ENCODE data around the gene SPATS2L.

Gene SPATS2L, protein sequence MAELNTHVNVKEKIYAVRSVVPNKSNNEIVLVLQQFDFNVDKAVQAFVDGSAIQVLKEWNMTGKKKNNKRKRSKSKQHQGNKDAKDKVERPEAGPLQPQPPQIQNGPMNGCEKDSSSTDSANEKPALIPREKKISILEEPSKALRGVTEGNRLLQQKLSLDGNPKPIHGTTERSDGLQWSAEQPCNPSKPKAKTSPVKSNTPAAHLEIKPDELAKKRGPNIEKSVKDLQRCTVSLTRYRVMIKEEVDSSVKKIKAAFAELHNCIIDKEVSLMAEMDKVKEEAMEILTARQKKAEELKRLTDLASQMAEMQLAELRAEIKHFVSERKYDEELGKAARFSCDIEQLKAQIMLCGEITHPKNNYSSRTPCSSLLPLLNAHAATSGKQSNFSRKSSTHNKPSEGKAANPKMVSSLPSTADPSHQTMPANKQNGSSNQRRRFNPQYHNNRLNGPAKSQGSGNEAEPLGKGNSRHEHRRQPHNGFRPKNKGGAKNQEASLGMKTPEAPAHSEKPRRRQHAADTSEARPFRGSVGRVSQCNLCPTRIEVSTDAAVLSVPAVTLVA

DNA sequence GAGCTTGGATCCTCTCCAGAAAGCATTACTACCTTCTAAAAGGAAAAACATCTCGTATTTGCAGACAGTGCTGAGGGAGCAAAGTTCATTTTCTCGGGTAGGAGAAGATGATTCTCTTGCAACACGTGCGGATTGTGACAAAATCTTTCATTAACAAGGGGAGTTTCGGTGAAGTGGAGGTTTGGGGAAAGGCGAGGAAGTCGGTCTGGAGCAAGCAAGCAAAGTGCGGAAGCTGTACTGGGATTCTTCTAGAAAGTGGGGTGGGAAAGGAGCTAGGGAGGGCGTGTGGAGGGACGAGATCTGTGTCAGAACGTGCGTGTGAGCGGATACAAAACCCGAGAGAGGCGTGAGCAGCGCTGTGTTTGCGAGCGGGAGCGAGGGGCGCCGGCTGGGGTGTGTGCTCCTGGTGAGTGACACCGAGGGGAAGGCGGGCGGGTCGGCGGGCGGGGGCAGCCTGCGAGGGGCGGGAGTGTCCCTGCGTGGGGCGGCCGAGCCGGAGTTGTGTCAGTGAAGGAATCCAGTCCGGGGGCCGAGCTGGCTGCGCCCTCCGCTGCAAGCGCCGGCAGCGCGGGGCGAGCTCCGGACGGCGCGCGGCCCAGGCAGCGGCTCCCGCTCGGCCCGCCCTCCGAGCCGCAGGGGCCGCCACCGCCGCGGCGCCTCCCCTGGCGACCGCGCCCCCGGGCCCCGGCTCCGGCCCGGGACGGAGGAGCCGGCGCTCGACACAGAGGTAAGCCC, at the start of gene SPATS2L:
TSS of gene SPATS2L (plus strand) at position 498 of the 735 bp plus-strand sequence. CDS start 82,552 bp downstream, outside the sequence.
- DNase-seq: no peak

DNA sequence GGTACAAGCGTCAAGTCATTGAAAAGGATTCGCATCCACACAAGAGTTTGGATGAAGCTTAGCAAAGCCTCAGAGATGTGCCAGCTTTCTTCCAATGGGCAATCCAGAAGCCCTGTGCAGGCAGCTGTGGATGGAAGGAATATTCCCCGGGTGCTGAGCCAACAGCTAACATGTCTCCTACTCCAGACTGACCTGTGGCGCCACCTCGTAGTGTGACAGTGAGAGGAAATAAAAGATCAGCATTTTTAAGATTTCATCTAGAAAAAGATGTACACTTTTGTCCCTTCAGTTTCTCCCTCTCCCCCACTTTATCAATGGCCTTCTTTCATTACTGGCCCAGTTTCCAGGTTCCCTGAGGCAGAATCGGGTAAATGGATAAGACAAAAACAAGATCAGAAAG, 48.9 kb upstream of the SPATS2L start:
- no peak for DNase-seq

- no peak for DNase-seq
These were observed 48.4 kb upstream of the SPATS2L start for GRCh38 chr2:200258081-200258480.

DNA sequence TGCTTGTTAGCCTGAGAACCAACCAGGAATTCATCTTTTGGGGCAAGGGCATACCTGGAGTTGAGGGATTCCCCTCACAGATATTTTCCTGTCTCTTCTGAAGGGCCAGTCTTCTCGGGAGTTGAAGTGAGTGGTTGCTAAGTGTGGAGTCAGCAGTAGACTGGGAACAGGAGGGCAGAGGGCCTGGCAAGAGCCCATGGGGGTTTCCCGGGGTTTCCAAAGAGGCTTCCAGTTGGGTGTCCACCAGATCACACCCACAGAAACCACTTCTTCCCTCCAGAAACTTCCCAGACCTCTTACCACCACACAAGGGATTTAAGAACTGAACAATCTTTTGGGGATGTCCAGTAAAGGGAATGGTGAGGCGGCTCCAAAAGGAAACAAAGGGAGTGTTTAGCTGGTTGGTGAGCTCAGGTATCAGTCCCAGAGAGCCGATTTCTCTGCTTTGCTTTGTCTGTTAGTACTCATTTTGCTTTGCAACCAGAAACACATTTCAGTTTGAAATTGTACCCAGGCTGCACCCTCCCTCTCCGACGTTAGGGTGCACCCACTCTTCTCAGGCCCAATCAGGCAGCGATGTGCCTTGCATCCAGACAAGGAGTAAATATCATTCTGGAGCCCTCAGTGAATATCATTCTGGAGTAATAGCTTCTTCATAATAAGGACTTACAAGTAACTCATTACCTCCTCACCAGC, 47.5 kb upstream of the SPATS2L start:
- DNase-seq: no peak

DNA sequence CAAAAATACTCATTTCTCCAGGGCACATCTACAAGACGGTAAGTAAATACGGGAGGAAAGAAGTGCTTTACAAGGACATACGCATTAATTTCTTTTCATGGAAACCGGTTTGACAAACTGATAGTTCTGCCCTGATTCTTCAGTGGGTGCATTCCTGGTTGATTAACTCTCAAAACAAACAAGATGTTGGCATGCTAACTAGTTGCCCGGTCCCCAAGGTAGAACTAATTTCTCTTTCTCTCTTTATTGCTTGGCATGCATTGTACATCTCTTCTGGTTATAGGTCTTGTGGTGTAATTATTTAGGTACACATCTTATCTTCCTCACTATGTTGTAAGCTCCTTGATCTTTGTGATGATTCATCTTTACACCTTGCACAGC, 46.9 kb upstream of the SPATS2L start:
- no peak for DNase-seq

DNA sequence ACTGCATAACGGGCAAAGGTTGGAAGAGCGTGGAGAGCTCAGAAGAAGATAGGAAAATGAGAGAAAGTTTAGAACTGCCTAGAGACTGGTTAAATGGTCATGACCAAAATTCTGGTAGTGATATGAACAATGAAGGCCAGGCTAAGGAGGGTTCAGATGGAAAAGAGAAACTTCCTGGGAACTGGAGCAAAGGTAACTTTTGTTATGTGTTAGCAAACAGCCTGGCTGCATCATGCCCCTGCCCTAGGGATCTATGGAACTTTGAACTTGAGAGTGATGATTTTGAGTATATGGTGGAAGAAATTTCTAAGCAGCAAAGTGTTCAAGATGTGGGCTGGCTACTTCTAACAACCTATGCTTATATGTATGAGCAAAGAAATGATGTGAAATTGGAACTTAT, 44.4 kb upstream of the SPATS2L start:
- DNase-seq: no peak

DNA sequence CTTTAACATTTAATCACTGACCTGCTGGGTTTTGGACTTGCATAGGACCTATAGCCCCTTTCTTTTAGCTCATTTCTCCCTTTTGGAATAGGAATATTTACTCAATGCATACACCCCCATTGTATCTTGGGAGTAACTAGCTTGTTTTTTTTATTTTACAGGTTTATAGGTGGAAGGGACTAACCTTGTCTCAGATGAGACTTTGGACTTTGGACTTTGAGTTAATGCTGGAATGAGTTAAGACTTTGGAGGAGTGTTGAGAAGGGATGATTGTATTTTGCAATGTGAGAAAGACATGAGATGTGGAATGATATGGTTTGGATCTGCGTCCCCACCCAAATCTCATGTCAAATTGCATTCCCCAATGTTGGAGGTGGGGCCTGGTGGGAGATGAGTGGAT, 43.2 kb upstream of the SPATS2L start:
- DNase-seq: no peak

- DNase-seq: no peak
These were observed 41.9 kb upstream of the SPATS2L start for GRCh38 chr2:200264631-200265030.

- no peak for DNase-seq
These were observed 40.1 kb upstream of the SPATS2L start for GRCh38 chr2:200266406-200266805.

- DNase-seq: no peak
These were observed 39.1 kb upstream of the SPATS2L start for GRCh38 chr2:200267350-200267749.

GRCh38 chr2:200270732-200271131, 35.8 kb upstream of the SPATS2L start:
- DNase-seq: no peak

GRCh38 chr2:200272320-200272719, 34.2 kb upstream of the SPATS2L start:
- DNase-seq: no peak

DNA sequence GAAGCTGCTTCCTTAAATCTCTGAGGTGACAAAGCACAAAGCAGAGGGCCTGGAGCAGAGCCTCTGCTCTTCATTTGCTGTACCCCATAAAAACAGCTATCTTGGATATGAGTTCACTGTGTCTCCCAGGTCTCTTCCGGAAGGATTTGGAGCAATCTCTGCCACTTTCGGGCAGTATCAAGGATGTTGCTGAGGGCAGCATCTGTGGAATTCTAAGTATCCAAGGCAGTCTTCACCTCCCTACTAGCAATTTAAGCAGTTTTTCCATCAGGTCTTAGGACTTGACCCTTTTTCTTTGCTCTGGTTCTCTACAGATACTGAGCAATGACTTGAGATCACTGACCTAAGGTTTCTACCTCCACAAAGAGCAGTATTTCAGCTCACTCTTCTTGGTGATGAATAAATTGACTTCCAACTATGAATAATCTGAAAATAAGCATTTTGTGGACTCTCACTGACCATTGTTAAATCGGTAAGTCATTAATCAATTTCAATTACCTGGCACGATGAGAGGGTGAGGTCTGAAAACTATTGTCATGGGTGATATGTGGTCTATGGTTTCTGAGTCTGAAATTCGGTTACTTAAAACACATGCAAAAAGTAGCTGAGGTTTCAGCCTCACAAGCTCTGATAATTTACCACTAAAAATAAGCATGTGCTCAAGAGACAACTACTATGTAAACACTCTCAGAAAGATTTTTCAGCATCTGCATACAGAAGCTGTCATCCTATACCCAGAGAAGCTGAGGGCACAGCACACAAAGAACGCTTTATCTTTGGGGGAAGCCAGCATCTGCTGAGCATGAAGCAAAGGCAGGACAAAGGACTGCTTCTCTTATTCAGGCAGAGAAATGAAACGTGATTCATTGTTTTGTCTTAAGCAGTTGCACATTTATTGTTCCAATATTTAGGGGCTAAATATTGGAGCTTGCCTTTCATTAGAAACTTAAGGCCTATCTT, 32.1 kb upstream of the SPATS2L start:
- no peak for DNase-seq

DNA sequence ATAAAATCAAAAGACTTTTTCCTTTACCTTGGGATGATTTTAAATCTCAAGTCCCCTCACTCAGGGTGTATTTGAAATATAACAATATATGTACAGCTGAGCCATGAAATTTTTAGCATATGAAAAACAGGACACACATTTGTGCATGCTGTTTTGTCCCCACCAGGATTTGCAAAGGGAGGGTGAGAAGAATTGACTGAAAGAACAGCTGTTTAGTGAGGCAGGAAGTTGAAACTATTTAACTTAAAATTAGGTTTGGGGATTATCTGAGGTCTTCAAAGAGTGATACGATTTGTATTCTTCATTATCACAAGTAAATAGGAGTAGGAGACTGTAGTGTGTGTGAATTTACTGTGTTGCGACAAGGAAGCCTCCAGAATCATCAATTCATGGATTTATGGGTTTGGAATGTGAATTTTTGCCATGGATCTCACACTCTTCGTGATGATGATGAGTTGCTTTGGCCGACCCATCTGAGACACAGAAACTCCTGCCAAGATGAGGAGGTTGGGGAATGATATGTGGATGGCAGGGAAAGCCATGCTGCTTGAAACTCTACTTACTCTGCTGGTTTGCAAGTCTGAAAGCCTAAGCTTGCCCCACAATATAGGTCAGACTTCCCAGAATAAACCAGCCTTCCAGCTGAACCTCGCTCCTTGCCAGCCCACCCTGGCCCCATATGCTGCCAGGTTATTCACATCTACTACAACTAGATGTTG, 31.0 kb upstream of the SPATS2L start:
- DNase-seq: no peak

DNA sequence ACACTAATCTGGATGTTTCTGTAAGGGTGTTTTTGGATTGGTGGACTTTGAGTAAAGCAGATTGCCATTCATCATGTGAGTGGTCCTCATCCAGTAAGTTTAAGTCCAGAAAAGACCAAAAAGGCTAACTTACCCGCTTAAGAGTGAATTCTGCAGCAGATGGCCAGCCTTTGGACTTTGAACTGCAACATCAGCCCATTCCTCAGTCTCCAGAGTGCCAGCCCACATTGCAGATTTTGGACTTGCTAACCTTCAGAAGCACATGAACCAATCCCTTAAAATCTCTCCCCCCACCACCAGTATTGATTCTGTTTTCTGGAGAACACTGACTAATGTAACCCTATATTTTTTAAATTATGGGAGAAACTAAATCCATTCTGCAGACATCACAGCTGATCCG, 30.0 kb upstream of the SPATS2L start:
- DNase-seq: no peak

- DNase-seq: no peak
These were observed 27.7 kb upstream of the SPATS2L start for GRCh38 chr2:200278694-200279316.

DNA sequence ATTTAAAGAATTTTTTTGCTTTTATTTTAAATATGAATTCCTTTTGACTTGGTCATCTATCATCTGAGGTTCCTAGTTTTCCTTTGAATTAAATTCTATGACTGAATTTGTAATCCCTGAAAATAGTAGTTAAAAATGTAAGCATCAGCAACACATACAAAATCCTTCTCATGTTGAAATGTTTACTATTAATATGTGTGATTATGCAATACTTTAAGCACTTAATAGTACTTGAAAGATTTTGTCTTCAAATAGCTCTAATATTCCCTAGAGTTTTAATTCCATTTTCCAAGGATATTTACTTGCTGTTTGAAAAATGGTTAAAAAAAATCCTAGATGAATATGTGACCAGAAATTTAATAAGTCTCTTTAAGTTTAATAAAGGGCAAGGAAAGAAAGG, 26.6 kb upstream of the SPATS2L start:
- DNase-seq: no peak

DNA sequence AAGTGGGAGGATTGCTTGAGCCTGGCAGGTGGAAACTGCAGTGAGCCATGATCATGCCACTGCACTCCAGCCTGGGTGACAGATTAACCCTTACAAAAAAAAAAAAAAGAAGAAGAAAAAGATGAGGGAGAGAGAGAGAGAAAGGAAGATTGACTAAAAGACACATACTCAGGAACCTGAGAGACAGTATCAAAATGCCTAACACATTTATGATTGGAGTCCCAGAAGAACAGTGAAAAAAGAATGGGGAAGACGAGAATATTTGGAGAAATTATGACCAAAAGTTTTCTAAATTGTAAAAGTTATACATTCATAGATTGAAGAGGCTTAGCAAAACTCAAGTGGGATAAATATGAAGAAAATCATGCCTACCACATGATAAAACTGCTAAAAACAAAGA, 19.9 kb upstream of the SPATS2L start:
- DNase-seq: no peak

DNA sequence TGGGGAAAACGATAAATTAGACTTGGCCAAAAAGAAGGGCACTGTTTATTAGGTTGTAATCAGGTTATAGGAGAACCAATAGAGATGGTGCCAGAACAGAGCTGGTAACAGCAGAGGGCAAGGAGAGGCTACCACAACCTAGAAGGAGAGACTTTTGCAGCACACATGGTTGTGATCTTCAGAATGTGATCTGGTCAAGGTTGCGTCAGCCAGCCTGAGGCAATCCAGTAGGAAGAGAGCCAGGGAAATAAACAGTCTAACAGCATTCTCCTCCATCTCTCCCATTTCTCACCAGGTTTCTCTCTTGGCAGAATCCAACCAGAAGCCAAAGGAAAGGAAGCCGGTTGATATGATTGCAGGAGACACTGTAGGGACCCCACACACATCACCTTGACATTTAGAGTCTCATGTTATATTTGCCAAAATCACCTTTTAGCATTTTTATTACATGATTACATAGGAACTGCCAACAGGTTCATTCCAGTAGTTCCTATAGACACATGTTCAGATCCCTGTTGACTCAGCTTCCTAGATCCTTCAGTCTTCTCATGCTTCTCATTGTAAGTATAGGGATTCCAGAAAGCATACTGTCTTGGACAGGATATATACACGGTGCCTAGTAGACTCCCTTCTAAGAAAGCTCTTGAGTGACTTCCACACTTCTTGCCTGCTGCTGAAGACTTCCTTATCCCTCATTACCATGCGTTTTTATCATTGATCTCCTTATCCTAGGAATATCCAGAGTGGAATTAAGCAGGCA, 17.6 kb upstream of the SPATS2L start:
- no peak for DNase-seq

GRCh38 chr2:200296118-200296517, 10.4 kb upstream of the SPATS2L start:
- no peak for DNase-seq
